Spleen (tissue), 11 donors: Measurements from ENCODE around the gene DIP2C. TPM values are rescaled to one million over a fixed set of nuclear protein-coding genes. Genes with fewer than 3 reads are reported as not detected.

Experiments
- DNase-seq: peaks from one replicate; pipeline ENCODE4 v3.0.0-alpha.2; 2020
- H3K27ac ChIP-seq, 8 donors: fragments of 200-600 bp; sonication (generic) in 7 of 8; 1 replicate in 4 of 8; 2 replicates in 4 of 8; pipeline versions ENCODE4 v1.5.0 to v1.8.0; 2016 to 2021; ENCODE audit warnings: inconsistent platforms in 4 of 8, mild to moderate bottlenecking in 4 of 8, moderate library complexity in 1 of 8
- H3K27me3 ChIP-seq, 7 donors: fragments of 200-600 bp; sonication (generic) in 6 of 7; replicated peaks in 1 of 7; 1 replicate in 4 of 7; 2 replicates in 3 of 7; pipeline versions ENCODE4 v1.5.0 to v1.8.0; 2016 to 2021; ENCODE audit warnings: inconsistent platforms in 3 of 7, mild to moderate bottlenecking in 1 of 7
- H3K36me3 ChIP-seq, 6 donors: fragments of 200-600 bp; sonication (generic) in 5 of 6; 1 replicate in 4 of 6; 2 replicates in 2 of 6; pipeline versions ENCODE4 v1.5.0 to v1.8.0; 2016 to 2021; ENCODE audit warnings: inconsistent platforms in 2 of 6
- H3K4me1 ChIP-seq, 6 donors: fragments of 200-600 bp; sonication (generic) in 5 of 6; 1 replicate in 3 of 6; 2 replicates in 3 of 6; pipeline versions ENCODE4 v1.5.0 to v1.8.0; 2016 to 2021; ENCODE audit warnings: inconsistent platforms in 3 of 6
- H3K4me3 ChIP-seq, 8 donors: fragments of 200-600 bp; sonication (generic) in 7 of 8; 1 replicate in 4 of 8; 2 replicates in 4 of 8; pipeline versions ENCODE4 v1.5.0 to v1.8.0; 2016 to 2021; ENCODE audit warnings: inconsistent platforms in 4 of 8, mild to moderate bottlenecking in 4 of 8, moderate library complexity in 2 of 8
- H3K9me3 ChIP-seq, 8 donors: fragments of 200-600 bp; sonication (generic) in 7 of 8; 1 replicate in 4 of 8; 2 replicates in 4 of 8; pipeline versions ENCODE4 v1.5.0 to v1.8.0; 2016 to 2021; ENCODE audit warnings: inconsistent platforms in 4 of 8
- CTCF ChIP-seq, 11 experiments: fragments of 200-600 bp in 7 of 11; fragments of 450-650 bp in 4 of 11; sonication (generic) in 4 of 11; IDR thresholded peaks in 8 of 11; conservative IDR thresholded peaks in 3 of 11; 1 replicate in 7 of 11; 2 replicates in 4 of 11; pipeline versions ENCODE4 v1.4.0 to v1.8.0; 2016 to 2021; ENCODE audit warnings: antibody characterized with exemption in 11 of 11, inconsistent platforms in 4 of 11, mild to moderate bottlenecking in 1 of 11
- POLR2A ChIP-seq, 3 donors: fragments of 450-650 bp; IDR thresholded peaks; one replicate each; pipeline ENCODE4 v1.5.1; 2017; ENCODE audit warnings: antibody characterized with exemption in 3 of 3, mild to moderate bottlenecking in 1 of 3
- POLR2AphosphoS5 ChIP-seq, 3 donors: sonication (generic); formaldehyde crosslinking; IDR thresholded peaks; one replicate each; pipeline ENCODE4 v1.5.1; 2017; ENCODE audit warnings: antibody characterized with exemption in 3 of 3
- WGBS, 5 donors: extraction: QIAGEN DNeasy Blood & Tissue Kit in 3 of 5; methylation state at CpG; one replicate each; pipeline versions ENCODE4 v1.1.5 to v1.1.7; 2013 to 2018; 5-methylcytosine and 5-hydroxymethylcytosine counted together
- intact Hi-C: fragments of 100-400 bp; cut with DNase I; formaldehyde crosslinking; loops from one replicate; pipeline ENCODE4 v1.15.0; 2023; ENCODE audit warnings: low total_unique reads
- polyA plus RNA-seq, 3 donors: library from polyadenylated mRNA; stranded (reverse); fragments of 200-250 nt; gene quantifications; one replicate each; pipeline ENCODE4 v1.2.1, GENCODE V29; 2013
- total RNA-seq, 7 donors: library from RNA; depleted of rRNA in 3 of 7; stranded (reverse); fragments of >200 nt in 3 of 7; fragmentation: NEBNext Ultra II Directional in 4 of 7; extraction: Animal tissue kit (Norgen Biotek cat#: 25700) in 4 of 7; gene quantifications; one replicate each; pipeline versions ENCODE4 v1.1.0 to v1.2.1, GENCODE V29; 2016 to 2021
- donor health status: healthy with polysubstance abuse.
- donor health status: DM: no; HTN: no; CAD: no; lungs with moderate emphysema.
- donor health status: DM: no; HTN: no; CAD: no.
- donor health status: Bipolar disorder and iron deficiency.
- donor health status: healthy.
- donor health status: DM: no; HTN: no; CAD: no.
- donor health status: DM: yes; HTN: yes; CAD: no.

DIP2C gene
- total and polyA plus RNA-seq, 10 donors, result 2.2 to 13.1 (median 9.0) TPM

- no peak overlapping the region for H3K4me3 ChIP-seq
- TF ChIP-seq POLR2A (IDR thresholded peaks at IDR 0.05) (no peak), CTCF (IDR thresholded peaks at IDR 0.05 in 8 of 11, conservative IDR thresholded peaks at IDR 0.05 in 3 of 11) (no peak), POLR2AphosphoS5 (IDR thresholded peaks at IDR 0.05) (no peak)
- 52 to 65% (median 57%) methylated on average over 4 of the region's 4 CpGs for WGBS, 5 donors
- peaks cover 0 to 13% (median 0%) of the 10 kb centered on the region in 6 donors for H3K36me3 ChIP-seq
- intact Hi-C loops, result no loop called here
- H3K4me1 ChIP-seq, result peaks cover 16 to 85% (median 44%) of the 10 kb centered on the region in 6 donors
- no peaks in the 10 kb centered on the region for H3K9me3 ChIP-seq
- no peak for DNase-seq
- H3K27me3 ChIP-seq, result no peaks in the 10 kb centered on the region
- H3K27ac ChIP-seq, result peak overlapping the region in 7 of 8 donors; percentile 33 to 79 (median 66)
These were observed 374.6 kb downstream of the DIP2C start for GRCh38 chr10:314871-315270.

- H3K27me3 ChIP-seq, result no peaks in the 10 kb centered on the region
- peaks cover 16 to 90% (median 44%) of the 10 kb centered on the region in 6 donors for H3K4me1 ChIP-seq
- TF ChIP-seq POLR2AphosphoS5 (IDR thresholded peaks at IDR 0.05) (no peak), POLR2A (IDR thresholded peaks at IDR 0.05) (no peak), CTCF (IDR thresholded peaks at IDR 0.05 in 8 of 11, conservative IDR thresholded peaks at IDR 0.05 in 3 of 11) (no peak)
- no peaks in the 10 kb centered on the region for H3K9me3 ChIP-seq
- peak overlapping the region in 7 of 8 donors; percentile 2 to 79 (median 66) for H3K27ac ChIP-seq
- H3K4me3 ChIP-seq, result no peak overlapping the region
- WGBS, 5 donors, result 77 to 87% (median 83%) methylated on average over 13 of the region's 13 CpGs
- DNase-seq, result peak; percentile 76
- H3K36me3 ChIP-seq, result peaks cover 0 to 13% (median 0%) of the 10 kb centered on the region in 6 donors
- intact Hi-C loops, result no loop called here
These were observed 375.1 kb downstream of the DIP2C start for GRCh38 chr10:314381-314780.

- 73 to 81% (median 78%) methylated on average over 14 of the region's 14 CpGs for WGBS, 5 donors
- Histone ChIP-seq H3K27me3 (no peaks in the 10 kb centered on the region), H3K4me1 (peaks cover 24 to 96% (median 51%) of the 10 kb centered on the region in 6 donors), H3K36me3 (no peaks in the 10 kb centered on the region), H3K9me3 (no peaks in the 10 kb centered on the region), H3K27ac (peak overlapping the region; percentile 19 to 80 (median 59)), H3K4me3 (peak overlapping the region in 1 of 8 donors; percentile 36)
- intact Hi-C loops, result no loop called here
- TF ChIP-seq CTCF (IDR thresholded peaks at IDR 0.05 in 8 of 11, conservative IDR thresholded peaks at IDR 0.05 in 3 of 11) (no peak), POLR2AphosphoS5 (IDR thresholded peaks at IDR 0.05) (peak in 2 of 3 donors; percentile 20 to 45), POLR2A (IDR thresholded peaks at IDR 0.05) (no peak)
- DNase-seq, result peak; percentile 71
These were observed 377.4 kb downstream of the DIP2C start for GRCh38 chr10:311901-312665.

GRCh38 chr10:310976-311639, 378.4 kb downstream of the DIP2C start:
- no peaks in the 10 kb centered on the region for H3K27me3 ChIP-seq
- intact Hi-C loops, result no loop called here
- no peaks in the 10 kb centered on the region for H3K36me3 ChIP-seq
- TF ChIP-seq CTCF (IDR thresholded peaks at IDR 0.05 in 8 of 11, conservative IDR thresholded peaks at IDR 0.05 in 3 of 11) (no peak), POLR2A (IDR thresholded peaks at IDR 0.05) (no peak), POLR2AphosphoS5 (IDR thresholded peaks at IDR 0.05) (no peak)
- H3K27ac ChIP-seq, result peak overlapping the region in 6 of 8 donors; percentile 34 to 80 (median 73)
- peaks cover 25 to 96% (median 45%) of the 10 kb centered on the region in 6 donors for H3K4me1 ChIP-seq
- WGBS, 5 donors, result 93 to 96% (median 95%) methylated on average over 25 of the region's 25 CpGs
- H3K9me3 ChIP-seq, result no peaks in the 10 kb centered on the region
- peak overlapping the region in 1 of 8 donors; percentile 36 for H3K4me3 ChIP-seq
- DNase-seq, result peak; percentile 78
